SK-N-SH treated with all-trans-retinoic acid at 6 μM for 48 hours (cell line): Measurements from ENCODE around the gene POLQ.

Source experiments
- ATAC-seq: fragments of 200-7000 bp; cut with Tn5 transposase; 3 replicates; pipeline ENCODE4 v1.9.1; 2020; ENCODE audit warnings: mild to moderate bottlenecking, moderate library complexity
- ARNTL ChIP-seq: fragments of 450-650 bp; formaldehyde crosslinking; IDR thresholded peaks from 2 replicates; pipeline ENCODE4 v1.5.0; 2020; ENCODE audit warnings: low read depth, mild to moderate bottlenecking, moderate library complexity, borderline replicate concordance
- BACH2 ChIP-seq: fragments of 250-450 bp; sonication (Bioruptor Pico); IDR thresholded peaks from 2 replicates; pipeline ENCODE4 v1.9.0; 2021; ENCODE audit warnings: mild to moderate bottlenecking, borderline replicate concordance
- CSDC2 ChIP-seq: fragments of 250-450 bp; sonication (Bioruptor Pico); IDR thresholded peaks from 2 replicates; pipeline ENCODE4 v1.5.0; 2020; ENCODE audit warnings: mild to moderate bottlenecking, moderate library complexity
- CSRNP3 ChIP-seq: fragments of 250-450 bp; sonication (Bioruptor Pico); IDR thresholded peaks from 2 replicates; pipeline ENCODE4 v1.5.1; 2021; ENCODE audit warnings: mild to moderate bottlenecking, moderate library complexity
- ESRRG ChIP-seq: fragments of 250-450 bp; sonication (Bioruptor Pico); IDR thresholded peaks from 2 replicates; pipeline ENCODE4 v1.6.1; 2021; ENCODE audit warnings: mild to moderate bottlenecking
- GLIS3 ChIP-seq: fragments of 250-450 bp; sonication (Bioruptor Pico); IDR thresholded peaks from 2 replicates; pipeline ENCODE4 v1.5.0; 2020; ENCODE audit warnings: mild to moderate bottlenecking, moderate library complexity
- ISL1 ChIP-seq: fragments of 250-450 bp; sonication (Bioruptor Pico); IDR thresholded peaks from 2 replicates; pipeline ENCODE4 v2.1.2; 2022; ENCODE audit warnings: mild to moderate bottlenecking, moderate library complexity
- OSR1 ChIP-seq: fragments of 250-450 bp; sonication (Bioruptor Pico); IDR thresholded peaks from 2 replicates; pipeline ENCODE4 v1.8.0; 2022; ENCODE audit warnings: moderate library complexity, mild to moderate bottlenecking, inconsistent platforms
- PATZ1 ChIP-seq: fragments of 250-450 bp; sonication (Bioruptor Pico); IDR thresholded peaks from 2 replicates; pipeline ENCODE4 v1.8.0; 2020; ENCODE audit warnings: mild to moderate bottlenecking, moderate library complexity, borderline replicate concordance
- PPARA ChIP-seq: fragments of 250-450 bp; sonication (Bioruptor Pico); IDR thresholded peaks from 2 replicates; pipeline ENCODE4 v1.5.0; 2020; ENCODE audit warnings: mild to moderate bottlenecking, borderline replicate concordance
- RARB ChIP-seq: fragments of 250-450 bp; sonication (Bioruptor Pico); IDR thresholded peaks from 2 replicates; pipeline ENCODE4 v1.8.0; 2021; ENCODE audit warnings: mild to moderate bottlenecking, moderate library complexity
- SNAI2 ChIP-seq: fragments of 250-450 bp; sonication (Bioruptor Pico); IDR thresholded peaks from 2 replicates; pipeline ENCODE4 v1.5.0; 2020; ENCODE audit warnings: mild to moderate bottlenecking, moderate library complexity
- TCF4 ChIP-seq: fragments of 250-450 bp; sonication (Bioruptor Pico); IDR thresholded peaks from 2 replicates; pipeline ENCODE4 v1.8.0; 2021; ENCODE audit warnings: mild to moderate bottlenecking, moderate library complexity, borderline replicate concordance
- TOX ChIP-seq: fragments of 250-450 bp; sonication (Bioruptor Pico); IDR thresholded peaks from 2 replicates; pipeline ENCODE4 v1.8.0; 2021; ENCODE audit warnings: mild to moderate bottlenecking, moderate library complexity, borderline replicate concordance
- ZC3H10 ChIP-seq: fragments of 250-450 bp; sonication (Bioruptor Pico); IDR thresholded peaks from 2 replicates; pipeline ENCODE4 v1.5.1; 2021; ENCODE audit warnings: mild to moderate bottlenecking, moderate library complexity
- ZFP3 ChIP-seq: fragments of 250-450 bp; sonication (Bioruptor Pico); IDR thresholded peaks from 2 replicates; pipeline ENCODE4 v1.5.0; 2020; ENCODE audit warnings: mild to moderate bottlenecking, moderate library complexity
- ZFP30 ChIP-seq: fragments of 450-650 bp; formaldehyde crosslinking; IDR thresholded peaks from 2 replicates; pipeline ENCODE4 v1.5.0; 2022; ENCODE audit warnings: mild to moderate bottlenecking, moderate library complexity
- ZNF565 ChIP-seq: fragments of 450-650 bp; formaldehyde crosslinking; conservative IDR thresholded peaks from 2 replicates; pipeline ENCODE4 v1.5.0; 2020; ENCODE audit warnings: low read depth, mild to moderate bottlenecking, moderate library complexity
- ZNF70 ChIP-seq: fragments of 450-650 bp; formaldehyde crosslinking; IDR thresholded peaks from 2 replicates; pipeline ENCODE4 v1.5.0; 2020; ENCODE audit warnings: mild to moderate bottlenecking, moderate library complexity
- ZNF8 ChIP-seq: fragments of 450-650 bp; formaldehyde crosslinking; IDR thresholded peaks from 2 replicates; pipeline ENCODE4 v1.5.0; 2020; ENCODE audit warnings: mild to moderate bottlenecking, moderate library complexity
- TF ChIP-seq, protein P1 (sequence below): fragments of 250-450 bp; sonication (Bioruptor Pico); IDR thresholded peaks from 2 replicates; pipeline ENCODE4 v1.5.0; 2020; ENCODE audit warnings: mild to moderate bottlenecking, moderate library complexity
- TF ChIP-seq, protein P2 (sequence below): fragments of 250-450 bp; sonication (Bioruptor Pico); IDR thresholded peaks from 2 replicates; pipeline ENCODE4 v1.8.0; 2021; ENCODE audit warnings: low read depth, mild to moderate bottlenecking, moderate library complexity, borderline replicate concordance

POLQ gene

DNA sequence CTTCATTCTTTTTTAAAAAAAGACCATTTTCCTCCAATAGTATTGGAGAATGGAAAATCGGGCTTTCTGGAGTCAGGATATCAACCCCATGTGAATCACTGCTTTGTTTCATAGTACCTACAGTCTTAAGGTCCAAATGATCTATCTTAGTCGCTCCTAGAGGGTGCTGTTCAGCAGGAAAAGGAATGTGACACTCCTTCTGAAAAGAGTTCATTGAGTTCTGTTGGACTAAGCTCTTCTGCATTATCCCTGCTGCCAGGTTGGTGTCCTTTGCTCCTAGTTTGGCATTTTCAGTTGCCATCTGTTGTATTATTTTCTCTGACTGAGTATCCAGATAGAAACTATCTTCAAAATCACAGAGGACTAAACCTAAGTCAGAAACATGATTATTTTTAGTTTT, 57.2 kb downstream of the POLQ start:
- no peak for TF ChIP-seq ZNF565
- no peak for TF ChIP-seq ARNTL (CRISPR knock-in tag)
- TF ChIP-seq ZNF70 (CRISPR knock-in tag) = no peak
- TF ChIP-seq ZFP30 (CRISPR knock-in tag) = no peak
- no peak for TF ChIP-seq ZC3H10 (CRISPR knock-in tag)
- no peak for TF ChIP-seq CSDC2 (CRISPR knock-in tag)
- no peak for TF ChIP-seq TCF4
- TF ChIP-seq PPARA (CRISPR knock-in tag) = no peak
- TF ChIP-seq GLIS3 = no peak
- TF ChIP-seq ISL1 (CRISPR knock-in tag) = no peak
- no peak for TF ChIP-seq PATZ1 (CRISPR knock-in tag)
- no peak for TF ChIP-seq SNAI2 (CRISPR knock-in tag)
- no peak for TF ChIP-seq CSRNP3
- TF ChIP-seq RARB (CRISPR knock-in tag) = no peak
- TF ChIP-seq, all 23 proteins: peak for 0
- peak; percentile 49; the same call in 1 of the 3 replicates for ATAC-seq

GRCh38 chr3:121483290-121483689, 62.5 kb downstream of the POLQ start:
- ATAC-seq = peak; percentile 68

GRCh38 chr3:121482660-121483059, 63.1 kb downstream of the POLQ start:
- TF ChIP-seq CSDC2 (CRISPR knock-in tag) (no peak), SNAI2 (CRISPR knock-in tag) (no peak), ZFP30 (CRISPR knock-in tag) (no peak), OSR1 (no peak), ZNF70 (CRISPR knock-in tag) (no peak), CSRNP3 (no peak), ZNF8 (CRISPR knock-in tag) (no peak), ZC3H10 (CRISPR knock-in tag) (no peak), ZFP3 (CRISPR knock-in tag) (no peak), ESRRG (CRISPR knock-in tag) (no peak), TOX (CRISPR knock-in tag) (no peak), ZNF565 (no peak), ISL1 (CRISPR knock-in tag) (no peak), BACH2 (CRISPR knock-in tag) (no peak)
- TF ChIP-seq, protein P1, sequence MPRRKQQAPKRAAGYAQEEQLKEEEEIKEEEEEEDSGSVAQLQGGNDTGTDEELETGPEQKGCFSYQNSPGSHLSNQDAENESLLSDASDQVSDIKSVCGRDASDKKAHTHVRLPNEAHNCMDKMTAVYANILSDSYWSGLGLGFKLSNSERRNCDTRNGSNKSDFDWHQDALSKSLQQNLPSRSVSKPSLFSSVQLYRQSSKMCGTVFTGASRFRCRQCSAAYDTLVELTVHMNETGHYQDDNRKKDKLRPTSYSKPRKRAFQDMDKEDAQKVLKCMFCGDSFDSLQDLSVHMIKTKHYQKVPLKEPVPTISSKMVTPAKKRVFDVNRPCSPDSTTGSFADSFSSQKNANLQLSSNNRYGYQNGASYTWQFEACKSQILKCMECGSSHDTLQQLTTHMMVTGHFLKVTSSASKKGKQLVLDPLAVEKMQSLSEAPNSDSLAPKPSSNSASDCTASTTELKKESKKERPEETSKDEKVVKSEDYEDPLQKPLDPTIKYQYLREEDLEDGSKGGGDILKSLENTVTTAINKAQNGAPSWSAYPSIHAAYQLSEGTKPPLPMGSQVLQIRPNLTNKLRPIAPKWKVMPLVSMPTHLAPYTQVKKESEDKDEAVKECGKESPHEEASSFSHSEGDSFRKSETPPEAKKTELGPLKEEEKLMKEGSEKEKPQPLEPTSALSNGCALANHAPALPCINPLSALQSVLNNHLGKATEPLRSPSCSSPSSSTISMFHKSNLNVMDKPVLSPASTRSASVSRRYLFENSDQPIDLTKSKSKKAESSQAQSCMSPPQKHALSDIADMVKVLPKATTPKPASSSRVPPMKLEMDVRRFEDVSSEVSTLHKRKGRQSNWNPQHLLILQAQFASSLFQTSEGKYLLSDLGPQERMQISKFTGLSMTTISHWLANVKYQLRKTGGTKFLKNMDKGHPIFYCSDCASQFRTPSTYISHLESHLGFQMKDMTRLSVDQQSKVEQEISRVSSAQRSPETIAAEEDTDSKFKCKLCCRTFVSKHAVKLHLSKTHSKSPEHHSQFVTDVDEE = no peak
- TF ChIP-seq, protein P2, sequence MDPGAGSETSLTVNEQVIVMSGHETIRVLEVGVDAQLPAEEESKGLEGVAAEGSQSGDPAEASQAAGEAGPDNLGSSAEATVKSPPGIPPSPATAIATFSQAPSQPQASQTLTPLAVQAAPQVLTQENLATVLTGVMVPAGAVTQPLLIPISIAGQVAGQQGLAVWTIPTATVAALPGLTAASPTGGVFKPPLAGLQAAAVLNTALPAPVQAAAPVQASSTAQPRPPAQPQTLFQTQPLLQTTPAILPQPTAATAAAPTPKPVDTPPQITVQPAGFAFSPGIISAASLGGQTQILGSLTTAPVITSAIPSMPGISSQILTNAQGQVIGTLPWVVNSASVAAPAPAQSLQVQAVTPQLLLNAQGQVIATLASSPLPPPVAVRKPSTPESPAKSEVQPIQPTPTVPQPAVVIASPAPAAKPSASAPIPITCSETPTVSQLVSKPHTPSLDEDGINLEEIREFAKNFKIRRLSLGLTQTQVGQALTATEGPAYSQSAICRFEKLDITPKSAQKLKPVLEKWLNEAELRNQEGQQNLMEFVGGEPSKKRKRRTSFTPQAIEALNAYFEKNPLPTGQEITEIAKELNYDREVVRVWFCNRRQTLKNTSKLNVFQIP (CRISPR knock-in tag) = no peak
- TF ChIP-seq, all 23 proteins: peak for 0
- ATAC-seq = peak; percentile 81

More at GRCh38 chr3:121483290-121483689, 62.5 kb downstream of the POLQ start:
- no peak for TF ChIP-seq CSDC2 (CRISPR knock-in tag)
- peak; percentile 40 for TF ChIP-seq ISL1 (CRISPR knock-in tag)
